ENCODE results near the gene ONECUT3.
A peak's percentile ranks its signal among the peaks of the same experiment; 100 is the strongest.
"Not testable (repeated sequence)": the region's sequence is repeated elsewhere in the genome, so short reads cannot be mapped to it uniquely, and the experiment has no call there.

The ONECUT3 gene

GRCh38 chr19:1783874-1784273 lies 30.6 kb downstream of the ONECUT3 start:
- peak; percentile 82 for DNase-seq
- in situ Hi-C loops (cut with MboI; ENCODE audit: low pct_unique_long_range_greater_than_20kb, low sequenced_read_pairs) = no loop called here

- in situ Hi-C loops (cut with MboI; ENCODE audit: low pct_unique_long_range_greater_than_20kb, low sequenced_read_pairs) = no loop called here
These were observed 32.0 kb downstream of the ONECUT3 start for GRCh38 chr19:1785310-1785709.

DNA sequence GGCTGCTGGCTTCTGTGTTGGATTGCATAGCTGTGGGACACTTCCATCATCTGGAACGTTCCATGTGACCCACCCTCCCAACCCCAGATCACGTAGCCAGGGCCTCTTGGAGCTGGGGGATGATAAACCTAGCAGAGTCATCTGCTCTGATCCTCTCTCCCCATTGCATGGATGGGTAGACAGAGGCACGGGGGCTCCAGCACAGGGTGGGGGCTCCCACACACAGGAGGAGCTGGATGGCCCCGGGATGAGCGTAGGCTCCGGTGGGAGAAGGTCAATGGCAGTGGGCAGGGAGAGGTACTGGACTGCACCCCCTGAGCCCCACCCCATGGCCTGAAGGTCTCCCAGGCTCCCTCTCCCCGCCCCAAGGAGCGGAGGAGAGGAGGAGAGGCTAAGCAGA lies 33.4 kb downstream of the ONECUT3 start:
- DNase-seq = no peak
- in situ Hi-C loops (cut with MboI; ENCODE audit: low pct_unique_long_range_greater_than_20kb, low sequenced_read_pairs) = no loop called here

More at GRCh38 chr19:1785310-1785709, 32.0 kb downstream of the ONECUT3 start:
- DNase-seq = no peak

- in situ Hi-C loops (cut with MboI; ENCODE audit: low pct_unique_long_range_greater_than_20kb, low sequenced_read_pairs) = no loop called here
- no peak for DNase-seq
These were observed 33.8 kb downstream of the ONECUT3 start for GRCh38 chr19:1787116-1787515.

- DNase-seq = no peak
- in situ Hi-C loops (cut with MboI; ENCODE audit: low pct_unique_long_range_greater_than_20kb, low sequenced_read_pairs) = no loop called here
These were observed 36.1 kb downstream of the ONECUT3 start for GRCh38 chr19:1789261-1790041.

DNA sequence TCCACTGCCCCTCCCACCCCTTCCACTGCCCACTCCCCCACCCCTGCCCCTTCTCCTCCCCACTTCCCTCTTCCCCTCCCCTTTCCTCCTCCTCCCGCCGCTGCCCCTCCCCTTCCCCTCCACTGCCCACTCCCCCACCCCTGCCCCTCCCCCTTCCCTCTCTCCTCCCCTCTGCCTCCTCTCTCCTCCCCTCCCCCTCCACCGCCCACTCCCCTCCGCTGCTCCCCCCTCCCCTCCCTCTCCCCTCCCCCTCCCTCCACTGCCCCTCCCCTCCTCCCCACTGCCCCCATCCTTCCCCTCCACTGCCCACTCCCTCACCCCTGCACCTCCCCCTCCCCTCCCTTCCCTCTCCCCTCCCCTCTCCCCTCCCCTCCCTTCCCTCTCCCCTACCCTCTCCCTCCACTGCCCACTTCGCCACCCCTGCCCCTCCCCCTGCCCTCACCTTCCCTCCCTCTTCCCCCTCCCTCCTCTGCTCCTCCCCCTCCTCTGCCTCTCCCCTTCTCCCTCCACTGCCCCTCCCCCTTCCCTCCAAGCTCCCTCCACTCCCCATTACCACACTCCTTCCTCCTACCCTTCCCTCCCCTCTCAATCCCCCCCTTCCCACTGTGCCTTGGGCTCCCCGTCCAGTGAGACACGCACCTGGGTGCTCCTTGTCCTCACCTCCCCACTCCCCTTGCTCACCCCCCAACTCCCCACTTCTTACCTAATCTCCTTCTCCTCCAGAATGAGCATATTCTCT lies 36.9 kb downstream of the ONECUT3 start:
- DNase-seq = no peak
- in situ Hi-C loops (cut with MboI; ENCODE audit: low pct_unique_long_range_greater_than_20kb, low sequenced_read_pairs) = no loop called here

DNA sequence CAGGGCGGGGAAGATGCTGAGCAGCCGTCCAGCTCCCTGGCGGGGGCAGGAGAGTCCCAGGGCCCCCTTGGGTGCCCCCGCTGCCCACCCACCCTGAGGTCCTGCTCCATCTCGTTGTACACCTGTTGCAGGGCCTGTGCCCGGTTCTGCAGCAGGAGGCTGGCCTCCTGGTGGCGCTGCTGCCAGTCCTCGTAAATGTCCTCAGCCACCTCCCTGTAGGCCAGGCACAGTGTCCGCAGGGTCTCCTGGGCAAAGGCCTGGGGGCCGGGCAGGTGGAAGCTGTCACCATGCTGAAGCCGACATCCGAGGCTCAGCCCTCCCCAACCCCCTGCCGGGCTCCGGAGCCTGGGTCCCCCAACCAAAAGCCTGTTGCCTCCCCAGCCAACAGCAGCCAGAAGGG lies 38.6 kb downstream of the ONECUT3 start:
- in situ Hi-C loops (cut with MboI; ENCODE audit: low pct_unique_long_range_greater_than_20kb, low sequenced_read_pairs) = no loop called here
- no peak for DNase-seq

DNA sequence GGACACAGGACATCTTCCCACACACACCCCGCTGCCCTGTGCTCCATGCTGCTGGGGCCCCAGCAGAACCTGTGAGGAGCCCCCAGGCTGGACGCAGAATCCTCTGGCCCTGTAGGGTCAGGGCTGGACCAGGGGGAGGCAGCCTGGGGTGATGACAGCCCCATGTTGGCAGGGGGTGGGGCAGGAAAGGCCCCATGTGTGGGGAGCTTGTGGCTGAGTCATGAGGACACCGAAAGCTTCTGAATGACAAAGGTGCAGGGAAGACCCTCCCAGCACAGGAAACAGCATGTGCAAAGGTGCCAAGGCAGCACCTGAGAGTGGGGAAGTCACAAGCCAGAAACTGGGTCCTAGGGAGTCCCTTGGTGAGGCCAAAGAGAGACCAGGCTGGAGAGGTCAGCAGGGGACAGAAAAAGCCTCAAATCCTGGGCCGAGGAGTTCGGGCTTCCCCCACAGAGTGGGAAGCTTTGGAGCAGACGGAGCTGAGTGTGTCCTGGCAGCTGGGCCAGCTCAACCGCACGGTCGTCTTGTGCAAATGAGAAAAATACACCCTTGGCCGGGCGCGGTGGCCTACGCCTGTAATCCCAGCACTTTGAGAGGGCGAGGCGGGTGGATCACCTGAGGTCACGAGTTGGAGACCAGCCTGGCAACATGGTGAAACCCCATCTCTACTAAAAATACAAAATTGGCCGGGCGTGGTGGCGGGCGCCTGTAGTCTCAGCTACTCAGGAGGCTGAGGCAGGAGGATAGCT lies 41.3 kb downstream of the ONECUT3 start:
- no peak for DNase-seq
- in situ Hi-C loops (cut with MboI; ENCODE audit: low pct_unique_long_range_greater_than_20kb, low sequenced_read_pairs) = no loop called here

- in situ Hi-C loops (cut with MboI; ENCODE audit: low pct_unique_long_range_greater_than_20kb, low sequenced_read_pairs) = no loop called here
- DNase-seq = no peak
These were observed 43.3 kb downstream of the ONECUT3 start for GRCh38 chr19:1796395-1797142.

DNA sequence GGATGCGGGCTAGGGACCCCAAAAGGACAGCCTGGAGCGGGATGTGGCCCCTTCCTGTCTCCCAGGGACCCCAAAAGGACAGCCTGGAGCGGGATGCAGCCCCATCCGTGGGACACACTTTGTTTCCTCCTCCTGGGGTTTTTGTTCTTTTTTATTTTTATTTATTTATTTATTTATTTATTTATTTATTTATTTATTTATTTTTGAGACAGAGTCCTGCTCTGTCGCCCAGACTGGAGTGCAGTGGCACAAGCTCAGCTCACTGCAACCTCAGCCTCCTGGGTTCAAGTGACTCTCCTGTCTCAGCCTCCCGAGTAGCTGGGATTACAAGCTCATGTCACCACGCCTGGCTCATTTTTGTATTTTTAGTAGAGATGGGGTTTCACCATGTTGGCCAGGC lies 44.0 kb downstream of the ONECUT3 start:
- in situ Hi-C loops (cut with MboI; ENCODE audit: low pct_unique_long_range_greater_than_20kb, low sequenced_read_pairs); DNase-seq: not testable (repeated sequence)

- DNase-seq = no peak
- in situ Hi-C loops (cut with MboI; ENCODE audit: low pct_unique_long_range_greater_than_20kb, low sequenced_read_pairs) = no loop called here
These were observed 46.5 kb downstream of the ONECUT3 start for GRCh38 chr19:1799695-1800342.

- in situ Hi-C loops (cut with MboI; ENCODE audit: low pct_unique_long_range_greater_than_20kb, low sequenced_read_pairs) = no loop called here
- no peak for DNase-seq
These were observed 51.6 kb downstream of the ONECUT3 start for GRCh38 chr19:1804858-1805257.

DNA sequence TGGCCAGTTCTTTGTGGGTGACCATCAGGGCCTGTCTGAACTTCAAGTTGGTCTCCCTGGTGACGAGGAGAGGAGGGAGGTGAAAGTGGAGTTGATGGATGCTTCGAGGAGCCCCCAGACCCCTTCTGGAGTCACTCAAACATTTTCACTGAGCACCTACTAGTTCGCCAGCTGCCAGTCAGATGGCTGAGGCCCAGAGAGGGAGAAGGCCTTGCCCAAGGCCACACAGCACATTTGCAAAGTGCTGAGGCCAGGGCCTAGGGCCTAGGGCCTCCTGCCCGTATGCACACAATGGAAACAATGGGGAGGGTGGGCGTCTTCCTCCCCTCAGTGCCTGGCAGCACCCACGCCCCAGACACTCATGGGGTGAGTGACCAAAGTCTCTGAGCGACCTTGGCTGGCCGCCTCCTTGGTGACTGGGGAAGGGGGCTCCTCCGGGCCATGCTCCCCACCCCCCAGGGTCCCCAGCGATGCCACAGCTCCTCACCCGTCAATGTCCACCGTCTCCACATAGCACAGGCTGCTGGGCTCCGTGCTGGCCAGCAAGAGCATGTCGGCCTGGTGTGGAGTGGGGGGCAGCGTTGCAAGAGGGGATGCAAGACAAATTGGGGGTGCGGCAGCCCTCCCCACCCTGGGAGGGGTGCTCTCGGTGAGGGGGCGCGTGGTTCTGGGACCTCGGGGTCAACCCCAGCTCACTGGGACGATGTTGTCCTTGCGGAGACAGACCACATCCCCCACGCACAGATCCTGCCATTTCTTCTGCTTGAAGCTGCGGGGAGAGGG lies 52.3 kb downstream of the ONECUT3 start:
- in situ Hi-C loops (cut with MboI; ENCODE audit: low pct_unique_long_range_greater_than_20kb, low sequenced_read_pairs) = no loop called here
- no peak for DNase-seq

DNA sequence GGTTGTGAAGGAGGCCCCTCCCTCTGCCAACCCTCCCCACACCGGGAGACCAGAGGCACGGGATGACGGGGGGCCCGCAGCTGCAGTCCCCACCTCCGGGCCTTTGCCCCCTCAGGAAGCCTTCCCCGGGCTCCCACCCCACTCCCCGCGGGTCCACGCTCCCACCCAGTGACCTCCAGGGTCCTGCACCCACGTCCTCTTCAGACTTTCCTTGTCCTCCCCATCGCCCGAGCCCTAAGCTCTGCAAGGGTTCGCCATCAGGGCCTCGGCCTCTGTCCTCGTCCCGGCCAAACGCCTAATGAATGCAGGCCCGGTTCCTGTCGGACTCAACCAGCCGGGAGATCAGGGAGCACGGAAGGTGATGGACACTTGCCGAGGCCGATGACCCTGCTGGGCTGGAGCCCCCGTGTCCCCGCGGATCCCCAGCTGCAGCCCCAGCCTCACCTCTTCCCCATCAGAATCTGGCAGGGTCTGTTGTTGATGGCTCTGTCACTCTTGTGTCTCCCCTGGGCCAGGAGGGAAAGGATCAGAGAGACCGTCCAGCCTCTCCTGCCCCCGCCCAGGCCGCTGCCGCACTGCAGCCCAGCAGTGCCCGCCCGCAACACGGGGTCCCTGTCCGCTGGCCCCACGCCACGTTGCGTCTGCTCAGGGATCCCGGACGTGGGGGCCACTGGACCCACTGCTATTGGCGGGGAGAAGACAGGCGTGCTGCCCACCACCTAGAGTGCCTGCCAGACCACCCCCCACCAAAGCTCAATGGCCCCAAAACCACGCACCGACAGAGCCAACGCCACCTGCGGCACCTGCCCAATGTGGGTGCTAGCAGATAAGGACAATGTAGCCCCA lies 53.1 kb downstream of the ONECUT3 start:
- no peak for DNase-seq
- in situ Hi-C loops (cut with MboI; ENCODE audit: low pct_unique_long_range_greater_than_20kb, low sequenced_read_pairs) = no loop called here

- in situ Hi-C loops (cut with MboI; ENCODE audit: low pct_unique_long_range_greater_than_20kb, low sequenced_read_pairs) = no loop called here
- no peak for DNase-seq
These were observed 53.9 kb downstream of the ONECUT3 start for GRCh38 chr19:1807030-1807694.

DNA sequence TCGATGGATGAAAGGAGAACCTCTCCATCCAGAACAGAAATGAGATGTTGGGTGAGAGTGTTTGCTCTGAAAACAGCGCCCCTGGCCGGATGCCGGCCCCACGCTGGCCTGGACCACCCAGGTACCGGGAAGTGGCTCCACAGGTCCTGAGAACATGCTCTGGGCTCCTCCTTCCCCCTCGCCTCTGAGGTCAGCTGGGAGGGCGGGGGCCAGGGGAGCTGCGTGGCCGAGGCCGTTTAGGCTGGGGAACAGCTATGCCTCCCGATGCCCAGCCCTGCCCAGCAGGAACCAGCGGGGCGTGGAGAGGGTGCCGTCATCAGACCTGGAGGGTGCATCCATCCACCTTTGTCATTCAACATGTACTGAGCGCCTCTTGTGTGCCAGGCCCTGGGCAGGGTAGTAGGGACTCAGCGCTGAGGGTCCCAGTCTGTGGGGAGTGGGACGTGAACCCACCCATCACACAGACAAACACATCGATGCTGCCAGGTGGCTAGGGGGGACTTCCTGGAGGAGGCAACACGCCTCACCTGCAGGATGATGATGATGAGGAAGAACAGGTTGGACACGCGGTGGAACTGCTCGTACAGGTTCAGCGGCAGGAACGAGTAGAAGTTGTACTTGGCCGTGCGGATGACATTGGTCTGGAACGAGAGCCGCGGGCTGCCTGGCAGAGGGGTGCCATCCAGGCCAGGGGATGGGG lies 54.5 kb downstream of the ONECUT3 start:
- in situ Hi-C loops (cut with MboI; ENCODE audit: low pct_unique_long_range_greater_than_20kb, low sequenced_read_pairs) = no loop called here
- no peak for DNase-seq
